ENCODE data around the gene MYNN. TPM values are rescaled to one million over a fixed set of nuclear protein-coding genes. Genes with fewer than 3 reads are reported as not detected.

The MYNN gene
- total RNA-seq, 1 donor from 2014 or later: 13.0 TPM

- no peak for DNase-seq (ENCODE audit: low spot score)
- Mint-ChIP-seq H3K27me3 (ENCODE audit: unreplicated experiment) (peaks cover 2% of the 10 kb centered on the region), H3K9me3 (ENCODE audit: unreplicated experiment) (no peaks in the 10 kb centered on the region), H3K4me1 (ENCODE audit: unreplicated experiment) (no peaks in the 10 kb centered on the region), H3K27ac (ENCODE audit: unreplicated experiment) (no peak overlapping the region), H3K36me3 (ENCODE audit: low read depth, unreplicated experiment) (no peaks in the 10 kb centered on the region), H3K4me3 (ENCODE audit: unreplicated experiment) (no peak overlapping the region)
- TF ChIP-seq CTCF (IDR thresholded peaks at IDR 0.05; ENCODE audit: unreplicated experiment): no peak
Measured at GRCh38 chr3:169758359-169758994, 14.7 kb upstream of the MYNN start.

- no peak overlapping the region for H3K4me3 Mint-ChIP-seq (ENCODE audit: unreplicated experiment)
- no peak for TF ChIP-seq CTCF (IDR thresholded peaks at IDR 0.05; ENCODE audit: unreplicated experiment)
- no peak overlapping the region for H3K27ac Mint-ChIP-seq (ENCODE audit: unreplicated experiment)
- H3K4me1 Mint-ChIP-seq (ENCODE audit: unreplicated experiment): peaks cover 2% of the 10 kb centered on the region
- no peaks in the 10 kb centered on the region for H3K9me3 Mint-ChIP-seq (ENCODE audit: unreplicated experiment)
- peaks cover 3% of the 10 kb centered on the region for H3K27me3 Mint-ChIP-seq (ENCODE audit: unreplicated experiment)
- no peak for DNase-seq (ENCODE audit: low spot score)
- H3K36me3 Mint-ChIP-seq (ENCODE audit: low read depth, unreplicated experiment): peaks cover 4% of the 10 kb centered on the region
Measured at GRCh38 chr3:169759256-169759655, 13.9 kb upstream of the MYNN start.

- no peaks in the 10 kb centered on the region for H3K9me3 Mint-ChIP-seq (ENCODE audit: unreplicated experiment)
- H3K27ac Mint-ChIP-seq (ENCODE audit: unreplicated experiment): no peak overlapping the region
- H3K36me3 Mint-ChIP-seq (ENCODE audit: low read depth, unreplicated experiment): peaks cover 10% of the 10 kb centered on the region
- no peak overlapping the region for H3K4me3 Mint-ChIP-seq (ENCODE audit: unreplicated experiment)
- TF ChIP-seq CTCF (IDR thresholded peaks at IDR 0.05; ENCODE audit: unreplicated experiment): no peak
- peaks cover 5% of the 10 kb centered on the region for H3K4me1 Mint-ChIP-seq (ENCODE audit: unreplicated experiment)
- DNase-seq (ENCODE audit: low spot score): no peak
- peaks cover 6% of the 10 kb centered on the region for H3K27me3 Mint-ChIP-seq (ENCODE audit: unreplicated experiment)
Measured at GRCh38 chr3:169760479-169760878, 12.7 kb upstream of the MYNN start.

GRCh38 chr3:169764312-169764881 lies 8.8 kb upstream of the MYNN start:
- Mint-ChIP-seq H3K4me3 (ENCODE audit: unreplicated experiment) (peak overlapping the region; percentile 90), H3K9me3 (ENCODE audit: unreplicated experiment) (no peaks in the 10 kb centered on the region), H3K27ac (ENCODE audit: unreplicated experiment) (peak overlapping the region; percentile 90), H3K4me1 (ENCODE audit: unreplicated experiment) (peaks cover 5% of the 10 kb centered on the region), H3K36me3 (ENCODE audit: low read depth, unreplicated experiment) (peaks cover 20% of the 10 kb centered on the region), H3K27me3 (ENCODE audit: unreplicated experiment) (peaks cover 8% of the 10 kb centered on the region)
- no peak for TF ChIP-seq CTCF (IDR thresholded peaks at IDR 0.05; ENCODE audit: unreplicated experiment)
- peak; percentile 21 for DNase-seq (ENCODE audit: low spot score)

GRCh38 chr3:169764882-169765612 lies 8.1 kb upstream of the MYNN start, which contains the start of gene TERC:
TSS of gene TERC (minus strand) at chr3:169765060.
- TF ChIP-seq CTCF (IDR thresholded peaks at IDR 0.05; ENCODE audit: unreplicated experiment): no peak
- peak within 1 kb of the TSS; percentile 90 for H3K4me3 Mint-ChIP-seq (ENCODE audit: unreplicated experiment)
- no peaks in the 10 kb centered on the region for H3K9me3 Mint-ChIP-seq (ENCODE audit: unreplicated experiment)
- peaks cover 9% of the 10 kb centered on the region for H3K4me1 Mint-ChIP-seq (ENCODE audit: unreplicated experiment)
- peaks cover 20% of the 10 kb centered on the region for H3K36me3 Mint-ChIP-seq (ENCODE audit: low read depth, unreplicated experiment)
- DNase-seq (ENCODE audit: low spot score): peak; percentile 79
- H3K27me3 Mint-ChIP-seq (ENCODE audit: unreplicated experiment): peaks cover 9% of the 10 kb centered on the region
- peak within 1 kb of the TSS; percentile 91 for H3K27ac Mint-ChIP-seq (ENCODE audit: unreplicated experiment)
